OCI-LY7 (cell line): ENCODE results near the gene MGAT1. TPM values are rescaled to one million over a fixed set of nuclear protein-coding genes. Genes with fewer than 3 reads are reported as not detected.

Source experiments
- BruUV-seq: library from RNA; stranded (reverse); fragments of 400-500 nt; replicated peaks from 2 replicates; lab custom pipeline; 2021; lab: Mats Ljungman, UMichigan
- CTCF ChIA-PET: fragments of 300-600 bp; sonication (Branson Sonifier 250); formaldehyde crosslinking; loops from one replicate; lab custom pipeline; 2022; ENCODE audit warnings: antibody characterized with exemption; ENCODE audit not compliant: unreplicated experiment; lab: Charles Lee
- POLR2A ChIA-PET: fragments of 300-600 bp; sonication (Branson Sonifier 250); formaldehyde crosslinking; loops from one replicate; lab custom pipeline; 2022; ENCODE audit warnings: antibody characterized with exemption; lab: Charles Lee
- DNase-seq: peaks from one replicate; pipeline ENCODE4 v3.0.0-alpha.2; 2015; ENCODE audit warnings: low spot score
- H2AFZ ChIP-seq: fragments of 200-600 bp; sonication (generic), shearing (Covaris generic); 2 replicates; pipeline ENCODE4 v1.6.1; 2014; ENCODE audit warnings: mild to moderate bottlenecking, antibody characterized with exemption, low read length, moderate library complexity
- H3K27ac ChIP-seq: fragments of 200-600 bp; sonication (generic); 2 replicates; pipeline ENCODE4 v1.5.1; 2014; ENCODE audit warnings: mixed run types, low read depth, mild to moderate bottlenecking, moderate library complexity, low read length, inconsistent platforms; ENCODE audit not compliant: poor library complexity, severe bottlenecking
- H3K36me3 ChIP-seq: fragments of 200-600 bp; sonication (generic); 2 replicates; pipeline ENCODE4 v1.6.1; 2014; ENCODE audit warnings: mild to moderate bottlenecking, antibody characterized with exemption, low read length, moderate library complexity, mixed read lengths; ENCODE audit not compliant: insufficient read depth
- H3K4me1 ChIP-seq: fragments of 200-600 bp; sonication (generic); 2 replicates; pipeline ENCODE4 v1.5.1; 2014; ENCODE audit warnings: mild to moderate bottlenecking, low read length; ENCODE audit not compliant: insufficient read depth, poor library complexity, severe bottlenecking
- H3K4me2 ChIP-seq: fragments of 200-600 bp; sonication (generic); 2 replicates; pipeline ENCODE4 v1.6.1; 2014; ENCODE audit warnings: mild to moderate bottlenecking, low read length
- H3K4me3 ChIP-seq: fragments of 200-600 bp; sonication (generic); 2 replicates; pipeline ENCODE4 v1.5.1; 2014; ENCODE audit warnings: mild to moderate bottlenecking, low read depth, low read length; ENCODE audit not compliant: poor library complexity, severe bottlenecking
- H3K79me2 ChIP-seq: fragments of 200-600 bp; sonication (generic); 2 replicates; pipeline ENCODE4 v1.6.1; 2016; ENCODE audit warnings: low read depth, mild to moderate bottlenecking, low read length, moderate library complexity, mixed read lengths; ENCODE audit not compliant: insufficient read depth
- H3K9me2 ChIP-seq: fragments of 200-600 bp; sonication (generic); 2 replicates; pipeline ENCODE4 v1.6.1; 2016; ENCODE audit warnings: mild to moderate bottlenecking, low read length, mixed read lengths; ENCODE audit not compliant: insufficient read depth
- H3K9me3 ChIP-seq: fragments of 200-600 bp; sonication (generic); 2 replicates; pipeline ENCODE4 v1.6.1; 2014; ENCODE audit warnings: mild to moderate bottlenecking, mixed run types, low read length, mixed read lengths
- H4K20me1 ChIP-seq: fragments of 200-600 bp; sonication (generic); 2 replicates; pipeline ENCODE4 v1.6.1; 2014; ENCODE audit warnings: mild to moderate bottlenecking, antibody characterized with exemption, low read length, moderate library complexity, mixed read lengths; ENCODE audit not compliant: insufficient read depth
- EZH2phosphoT487 ChIP-seq: fragments of 200-600 bp; sonication (generic); IDR thresholded peaks from 2 replicates; pipeline ENCODE4 v1.6.1; 2018; ENCODE audit warnings: low read depth, borderline replicate concordance, mild to moderate bottlenecking, mixed run types, antibody characterized with exemption, low read length, moderate library complexity, mixed read lengths
- intact Hi-C: fragments of 100-400 bp; cut with micrococcal nuclease; formaldehyde crosslinking; loops from one replicate; pipeline ENCODE4 v1.10.0; 2022; ENCODE audit not compliant: unreplicated experiment
- total RNA-seq, 2 experiments: library from RNA; depleted of rRNA in 1 of 2; stranded (reverse); fragments of >200 nt in 1 of 2; shearing (Covaris generic) in 1 of 2; gene quantifications; 2 replicates each; pipeline ENCODE4 v1.2.3, GENCODE V29; 2014 to 2022
- TF ChIP-seq, protein P1 (sequence below): fragments of 200-600 bp; sonication (generic); conservative IDR thresholded peaks from 2 replicates; pipeline ENCODE4 v1.5.1; 2014; ENCODE audit warnings: mild to moderate bottlenecking, antibody characterized with exemption, low read length, moderate library complexity, mixed read lengths

Gene MGAT1
- total RNA-seq, 2 experiments from 2014 or later: 75.4 to 103 TPM

DNA sequence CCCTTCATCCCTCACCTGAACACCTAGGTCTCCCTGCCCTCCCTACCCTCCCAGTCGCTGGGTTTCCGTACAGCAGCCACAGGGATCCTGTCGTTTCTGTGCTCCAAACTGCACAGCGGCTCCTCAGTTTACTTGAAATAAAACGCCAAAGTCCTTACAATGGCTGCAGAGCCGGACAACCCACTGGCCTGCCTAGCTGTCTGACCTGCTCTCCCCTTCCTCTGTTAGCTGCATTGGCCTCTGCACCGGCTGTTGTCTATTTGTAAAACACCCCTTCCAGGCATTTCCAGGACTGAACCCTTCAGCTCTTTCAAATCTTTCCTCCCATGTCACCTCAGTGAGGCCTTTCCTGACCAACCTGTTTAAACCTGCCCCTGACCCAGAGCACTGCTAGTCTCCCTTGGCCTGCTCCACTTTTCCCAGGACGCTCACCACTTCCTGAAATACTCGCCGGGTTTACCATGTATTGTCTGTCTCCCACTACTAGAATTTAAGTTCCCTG is 9.1 kb upstream of the MGAT1 start:
- Histone ChIP-seq H3K36me3 (peaks cover 5% of the 10 kb centered on the region; the same call in 1 of the 2 replicates), H2AFZ (no peak overlapping the region), H4K20me1 (no peaks in the 10 kb centered on the region), H3K4me3 (peak overlapping the region; percentile 84), H3K9me2 (no peaks in the 10 kb centered on the region), H3K27ac (peak overlapping the region; percentile 96), H3K9me3 (no peaks in the 10 kb centered on the region), H3K4me2 (peak overlapping the region; percentile 88), H3K79me2 (peaks cover 40% of the 10 kb centered on the region), H3K4me1 (peaks cover 79% of the 10 kb centered on the region)
- POLR2A ChIA-PET: interaction anchor here (2.3 kb wide), 1 partner anchor 10 kb away, joined by 16 read pairs; no protein-coding TSS in a partner anchor
- CTCF ChIA-PET: interaction anchor here (0.6 kb wide), 1 partner anchor 1012 kb away, joined by 3 read pairs; no protein-coding TSS in a partner anchor
- no TSS peak for BruUV-seq
- DNase-seq: no peak
- intact Hi-C loops: loop anchor here (2.0 kb wide), 2 partner anchors 19 to 49 kb away; partner anchors contain the start of gene ZFP62
- TF ChIP-seq EZH2phosphoT487: no peak
- TF ChIP-seq, protein P1, sequence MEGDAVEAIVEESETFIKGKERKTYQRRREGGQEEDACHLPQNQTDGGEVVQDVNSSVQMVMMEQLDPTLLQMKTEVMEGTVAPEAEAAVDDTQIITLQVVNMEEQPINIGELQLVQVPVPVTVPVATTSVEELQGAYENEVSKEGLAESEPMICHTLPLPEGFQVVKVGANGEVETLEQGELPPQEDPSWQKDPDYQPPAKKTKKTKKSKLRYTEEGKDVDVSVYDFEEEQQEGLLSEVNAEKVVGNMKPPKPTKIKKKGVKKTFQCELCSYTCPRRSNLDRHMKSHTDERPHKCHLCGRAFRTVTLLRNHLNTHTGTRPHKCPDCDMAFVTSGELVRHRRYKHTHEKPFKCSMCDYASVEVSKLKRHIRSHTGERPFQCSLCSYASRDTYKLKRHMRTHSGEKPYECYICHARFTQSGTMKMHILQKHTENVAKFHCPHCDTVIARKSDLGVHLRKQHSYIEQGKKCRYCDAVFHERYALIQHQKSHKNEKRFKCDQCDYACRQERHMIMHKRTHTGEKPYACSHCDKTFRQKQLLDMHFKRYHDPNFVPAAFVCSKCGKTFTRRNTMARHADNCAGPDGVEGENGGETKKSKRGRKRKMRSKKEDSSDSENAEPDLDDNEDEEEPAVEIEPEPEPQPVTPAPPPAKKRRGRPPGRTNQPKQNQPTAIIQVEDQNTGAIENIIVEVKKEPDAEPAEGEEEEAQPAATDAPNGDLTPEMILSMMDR: no peak

DNA sequence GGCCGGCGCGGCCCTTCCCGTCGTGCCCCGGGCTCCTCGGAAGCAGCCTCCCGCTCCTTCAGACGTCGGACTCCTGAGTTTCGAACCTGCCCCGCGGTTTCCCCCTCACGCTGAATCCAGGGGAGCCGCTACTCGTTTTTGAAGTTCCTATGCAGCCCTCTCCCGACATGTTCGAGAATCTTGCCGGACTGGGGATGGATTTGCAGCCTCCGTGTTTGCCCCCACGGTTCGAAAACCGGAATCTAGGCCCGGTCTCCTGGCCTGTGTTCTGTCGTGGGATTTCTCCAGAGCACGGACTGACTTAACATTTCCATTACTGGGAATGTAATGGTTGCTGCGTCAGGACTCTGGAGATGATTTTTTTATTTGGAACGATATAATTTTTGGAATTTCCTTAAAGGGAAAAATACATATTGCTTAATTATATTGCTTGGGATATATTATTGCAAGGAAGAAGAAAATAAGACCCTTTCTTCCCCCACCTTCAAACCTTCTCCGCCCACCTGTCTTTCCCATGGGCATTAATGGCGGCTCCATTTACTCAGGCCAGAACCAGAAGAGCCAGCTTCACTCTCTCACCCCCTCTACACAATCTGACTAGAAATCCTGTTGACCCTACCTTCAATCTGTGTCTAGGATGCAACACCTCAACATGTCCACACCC is 8.5 kb upstream of the MGAT1 start:
- intact Hi-C loops: loop anchor here (1.0 to 2.0 kb wide), 4 partner anchors 9 to 50 kb away; partner anchors contain the start of genes MGAT1 and ZFP62
- Histone ChIP-seq H4K20me1 (no peaks in the 10 kb centered on the region), H3K27ac (peak overlapping the region; percentile 96), H3K9me2 (no peaks in the 10 kb centered on the region), H3K4me1 (peaks cover 79% of the 10 kb centered on the region), H3K4me2 (peak overlapping the region; percentile 88), H3K36me3 (peaks cover 5% of the 10 kb centered on the region; the same call in 1 of the 2 replicates), H3K79me2 (peaks cover 46% of the 10 kb centered on the region), H2AFZ (peak overlapping the region; percentile 3; the same call in 1 of the 2 replicates), H3K4me3 (peak overlapping the region; percentile 84), H3K9me3 (no peaks in the 10 kb centered on the region)
- no peak for TF ChIP-seq EZH2phosphoT487
- TF ChIP-seq, protein P1: no peak
- ChIA-PET POLR2A (interaction anchor here (0.5 to 2.3 kb wide), 2 partner anchors 10 to 1019 kb away, joined by 3 to 16 read pairs; no protein-coding TSS in a partner anchor), CTCF (interaction anchor here (0.6 to 0.7 kb wide), 2 partner anchors 378 to 1011 kb away, joined by 3 read pairs; no protein-coding TSS in a partner anchor)
- no peak for DNase-seq
- BruUV-seq: TSS peak; percentile 77
